Spleen (tissue), 11 donors: ENCODE results near the gene FHIT. TPM values are rescaled to one million over a fixed set of nuclear protein-coding genes. Genes with fewer than 3 reads are reported as not detected.

Experiments used
- DNase-seq: peaks from one replicate; pipeline ENCODE4 v3.0.0-alpha.2; 2020
- H3K27ac ChIP-seq, 8 donors: fragments of 200-600 bp; sonication (generic) in 7 of 8; 1 replicate in 4 of 8; 2 replicates in 4 of 8; pipeline versions ENCODE4 v1.5.0 to v1.8.0; 2016 to 2021; ENCODE audit warnings: inconsistent platforms in 4 of 8, mild to moderate bottlenecking in 4 of 8, moderate library complexity in 1 of 8
- H3K27me3 ChIP-seq, 7 donors: fragments of 200-600 bp; sonication (generic) in 6 of 7; replicated peaks in 1 of 7; 1 replicate in 4 of 7; 2 replicates in 3 of 7; pipeline versions ENCODE4 v1.5.0 to v1.8.0; 2016 to 2021; ENCODE audit warnings: inconsistent platforms in 3 of 7, mild to moderate bottlenecking in 1 of 7
- H3K36me3 ChIP-seq, 6 donors: fragments of 200-600 bp; sonication (generic) in 5 of 6; 1 replicate in 4 of 6; 2 replicates in 2 of 6; pipeline versions ENCODE4 v1.5.0 to v1.8.0; 2016 to 2021; ENCODE audit warnings: inconsistent platforms in 2 of 6
- H3K4me1 ChIP-seq, 6 donors: fragments of 200-600 bp; sonication (generic) in 5 of 6; 1 replicate in 3 of 6; 2 replicates in 3 of 6; pipeline versions ENCODE4 v1.5.0 to v1.8.0; 2016 to 2021; ENCODE audit warnings: inconsistent platforms in 3 of 6
- H3K4me3 ChIP-seq, 8 donors: fragments of 200-600 bp; sonication (generic) in 7 of 8; 1 replicate in 4 of 8; 2 replicates in 4 of 8; pipeline versions ENCODE4 v1.5.0 to v1.8.0; 2016 to 2021; ENCODE audit warnings: inconsistent platforms in 4 of 8, mild to moderate bottlenecking in 4 of 8, moderate library complexity in 2 of 8
- H3K9me3 ChIP-seq, 8 donors: fragments of 200-600 bp; sonication (generic) in 7 of 8; 1 replicate in 4 of 8; 2 replicates in 4 of 8; pipeline versions ENCODE4 v1.5.0 to v1.8.0; 2016 to 2021; ENCODE audit warnings: inconsistent platforms in 4 of 8
- POLR2A ChIP-seq, 3 donors: fragments of 450-650 bp; IDR thresholded peaks; one replicate each; pipeline ENCODE4 v1.5.1; 2017; ENCODE audit warnings: antibody characterized with exemption in 3 of 3, mild to moderate bottlenecking in 1 of 3
- POLR2AphosphoS5 ChIP-seq, 3 donors: sonication (generic); formaldehyde crosslinking; IDR thresholded peaks; one replicate each; pipeline ENCODE4 v1.5.1; 2017; ENCODE audit warnings: antibody characterized with exemption in 3 of 3
- WGBS, 5 donors: extraction: QIAGEN DNeasy Blood & Tissue Kit in 3 of 5; methylation state at CpG; one replicate each; pipeline versions ENCODE4 v1.1.5 to v1.1.7; 2013 to 2018; 5-methylcytosine and 5-hydroxymethylcytosine counted together
- intact Hi-C: fragments of 100-400 bp; cut with DNase I; formaldehyde crosslinking; loops from one replicate; pipeline ENCODE4 v1.15.0; 2023; ENCODE audit warnings: low total_unique reads
- polyA plus RNA-seq, 3 donors: library from polyadenylated mRNA; stranded (reverse); fragments of 200-250 nt; gene quantifications; one replicate each; pipeline ENCODE4 v1.2.1, GENCODE V29; 2013
- total RNA-seq, 7 donors: library from RNA; depleted of rRNA in 3 of 7; stranded (reverse); fragments of >200 nt in 3 of 7; fragmentation: NEBNext Ultra II Directional in 4 of 7; extraction: Animal tissue kit (Norgen Biotek cat#: 25700) in 4 of 7; gene quantifications; one replicate each; pipeline versions ENCODE4 v1.1.0 to v1.2.1, GENCODE V29; 2016 to 2021
- TF ChIP-seq, protein P1 (sequence below), 11 experiments: fragments of 200-600 bp in 7 of 11; fragments of 450-650 bp in 4 of 11; sonication (generic) in 4 of 11; IDR thresholded peaks in 8 of 11; conservative IDR thresholded peaks in 3 of 11; 1 replicate in 7 of 11; 2 replicates in 4 of 11; pipeline versions ENCODE4 v1.4.0 to v1.8.0; 2016 to 2021; ENCODE audit warnings: antibody characterized with exemption in 11 of 11, inconsistent platforms in 4 of 11, mild to moderate bottlenecking in 1 of 11
- donor health status: healthy with polysubstance abuse.
- donor health status: DM: no; HTN: no; CAD: no; lungs with moderate emphysema.
- donor health status: DM: no; HTN: no; CAD: no.
- donor health status: Bipolar disorder and iron deficiency.
- donor health status: healthy.
- donor health status: DM: no; HTN: no; CAD: no.
- donor health status: DM: yes; HTN: yes; CAD: no.

FHIT gene
- total and polyA plus RNA-seq, 10 donors = 4.1 to 23.1 (median 12.2) TPM

DNA sequence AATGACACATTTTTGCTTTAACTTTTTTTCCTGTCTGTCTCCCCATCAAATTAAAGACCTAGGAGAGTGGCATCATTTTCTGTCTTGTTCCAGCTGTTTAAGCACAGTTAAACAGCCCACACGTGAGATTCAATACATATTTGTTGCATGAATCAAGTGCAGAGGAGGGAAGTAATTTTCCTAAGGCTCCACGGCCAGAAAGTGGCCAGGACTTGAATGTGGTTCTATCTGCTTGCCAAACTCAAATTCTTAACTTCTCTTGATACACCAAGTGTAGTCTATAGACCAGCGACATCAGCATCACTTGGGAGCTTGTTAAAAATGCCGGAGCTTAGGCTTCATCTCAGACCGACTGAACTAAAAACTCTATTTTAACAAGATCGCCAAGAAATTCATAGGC lies 1476.6 kb downstream of the FHIT start:
- intact Hi-C loops = no loop called here
- TF ChIP-seq POLR2A (IDR thresholded peaks at IDR 0.05) (no peak), POLR2AphosphoS5 (IDR thresholded peaks at IDR 0.05) (no peak)
- TF ChIP-seq, protein P1, sequence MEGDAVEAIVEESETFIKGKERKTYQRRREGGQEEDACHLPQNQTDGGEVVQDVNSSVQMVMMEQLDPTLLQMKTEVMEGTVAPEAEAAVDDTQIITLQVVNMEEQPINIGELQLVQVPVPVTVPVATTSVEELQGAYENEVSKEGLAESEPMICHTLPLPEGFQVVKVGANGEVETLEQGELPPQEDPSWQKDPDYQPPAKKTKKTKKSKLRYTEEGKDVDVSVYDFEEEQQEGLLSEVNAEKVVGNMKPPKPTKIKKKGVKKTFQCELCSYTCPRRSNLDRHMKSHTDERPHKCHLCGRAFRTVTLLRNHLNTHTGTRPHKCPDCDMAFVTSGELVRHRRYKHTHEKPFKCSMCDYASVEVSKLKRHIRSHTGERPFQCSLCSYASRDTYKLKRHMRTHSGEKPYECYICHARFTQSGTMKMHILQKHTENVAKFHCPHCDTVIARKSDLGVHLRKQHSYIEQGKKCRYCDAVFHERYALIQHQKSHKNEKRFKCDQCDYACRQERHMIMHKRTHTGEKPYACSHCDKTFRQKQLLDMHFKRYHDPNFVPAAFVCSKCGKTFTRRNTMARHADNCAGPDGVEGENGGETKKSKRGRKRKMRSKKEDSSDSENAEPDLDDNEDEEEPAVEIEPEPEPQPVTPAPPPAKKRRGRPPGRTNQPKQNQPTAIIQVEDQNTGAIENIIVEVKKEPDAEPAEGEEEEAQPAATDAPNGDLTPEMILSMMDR (IDR thresholded peaks at IDR 0.05 in 8 of 11, conservative IDR thresholded peaks at IDR 0.05 in 3 of 11) = no peak
- Histone ChIP-seq H3K27me3 (no peaks in the 10 kb centered on the region), H3K27ac (no peak overlapping the region), H3K4me1 (peaks cover 3 to 36% (median 15%) of the 10 kb centered on the region in 6 donors), H3K4me3 (no peak overlapping the region), H3K36me3 (no peaks in the 10 kb centered on the region), H3K9me3 (no peaks in the 10 kb centered on the region)
- 81 to 95% (median 86%) methylated on average over 6 of the region's 6 CpGs for WGBS, 5 donors
- no peak for DNase-seq

- no peaks in the 10 kb centered on the region for H3K36me3 ChIP-seq
- peaks cover 3 to 36% (median 15%) of the 10 kb centered on the region in 6 donors for H3K4me1 ChIP-seq
- 86 to 95% (median 86%) methylated on average over 6 of the region's 6 CpGs for WGBS, 5 donors
- no peaks in the 10 kb centered on the region for H3K27me3 ChIP-seq
- H3K4me3 ChIP-seq = no peak overlapping the region
- TF ChIP-seq POLR2AphosphoS5 (IDR thresholded peaks at IDR 0.05) = no peak
- no peak for TF ChIP-seq POLR2A (IDR thresholded peaks at IDR 0.05)
- TF ChIP-seq, protein P1 (IDR thresholded peaks at IDR 0.05 in 8 of 11, conservative IDR thresholded peaks at IDR 0.05 in 3 of 11) = no peak
- no peaks in the 10 kb centered on the region for H3K9me3 ChIP-seq
- no peak for DNase-seq
- H3K27ac ChIP-seq = no peak overlapping the region
- intact Hi-C loops = no loop called here
Measured at GRCh38 chr3:59774000-59774399, 1477.3 kb downstream of the FHIT start.

DNA sequence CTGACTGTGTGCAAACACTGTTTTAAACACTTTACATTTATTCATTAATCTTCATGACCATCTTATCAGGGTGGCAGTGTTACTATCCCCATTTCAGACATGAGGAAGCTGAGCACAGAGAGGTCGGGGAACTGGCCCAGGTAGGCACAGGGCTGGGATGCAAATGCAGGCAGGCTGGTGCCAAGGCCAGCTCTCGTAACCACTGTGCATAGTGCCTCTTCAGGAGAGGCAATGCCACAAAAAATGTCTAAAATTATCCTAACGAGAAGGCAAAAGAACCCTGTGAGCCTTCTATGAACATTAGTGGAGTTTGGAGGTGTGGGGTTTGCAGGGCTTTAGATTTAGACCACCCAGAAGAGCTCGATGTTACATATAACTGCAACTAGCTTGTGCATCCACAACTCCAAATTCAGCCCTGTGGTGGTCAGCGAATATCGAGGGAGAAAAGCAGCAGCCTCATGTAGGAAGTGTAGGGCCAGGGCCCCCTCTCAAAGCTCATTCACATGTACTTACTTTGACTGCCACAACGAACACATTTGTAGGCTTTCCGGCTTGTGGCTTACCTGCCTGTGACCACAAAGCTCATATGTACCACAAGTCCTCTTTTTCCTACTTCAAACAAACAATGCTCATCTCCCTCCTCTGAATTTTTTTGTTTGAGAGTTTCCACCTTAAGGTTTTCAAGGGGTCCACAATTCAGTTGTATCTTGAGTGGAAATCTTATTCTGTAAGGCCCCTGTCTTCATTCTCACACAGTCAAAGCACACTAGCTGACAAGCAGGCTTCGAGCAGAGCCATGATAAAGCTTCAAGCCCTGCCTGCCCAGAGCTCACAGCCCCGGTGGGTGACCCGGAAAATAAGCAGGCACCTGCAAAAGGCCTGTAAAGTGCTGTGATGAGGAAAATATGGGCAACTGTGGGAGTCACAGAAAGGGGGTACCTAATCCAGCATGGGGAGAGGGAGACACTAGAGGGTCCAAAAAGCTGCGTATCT lies 1478.5 kb downstream of the FHIT start:
- 28 to 50% (median 40%) methylated on average over 12 of the region's 12 CpGs for WGBS, 5 donors
- DNase-seq = peak; percentile 74
- peak overlapping the region in 1 of 8 donors; percentile 21 for H3K27ac ChIP-seq
- no peaks in the 10 kb centered on the region for H3K9me3 ChIP-seq
- H3K36me3 ChIP-seq = no peaks in the 10 kb centered on the region
- H3K27me3 ChIP-seq = no peaks in the 10 kb centered on the region
- TF ChIP-seq, protein P1 (IDR thresholded peaks at IDR 0.05 in 8 of 11, conservative IDR thresholded peaks at IDR 0.05 in 3 of 11) = no peak
- TF ChIP-seq POLR2A (IDR thresholded peaks at IDR 0.05) (no peak), POLR2AphosphoS5 (IDR thresholded peaks at IDR 0.05) (no peak)
- peaks cover 3 to 34% (median 15%) of the 10 kb centered on the region in 6 donors for H3K4me1 ChIP-seq
- intact Hi-C loops = no loop called here
- H3K4me3 ChIP-seq = peak overlapping the region in 1 of 8 donors; percentile 25

GRCh38 chr3:59771768-59772181 lies 1479.5 kb downstream of the FHIT start:
- intact Hi-C loops = no loop called here
- Histone ChIP-seq H3K27me3 (no peaks in the 10 kb centered on the region), H3K9me3 (no peaks in the 10 kb centered on the region), H3K27ac (no peak overlapping the region), H3K4me3 (no peak overlapping the region), H3K4me1 (peaks cover 0 to 27% (median 15%) of the 10 kb centered on the region in 6 donors), H3K36me3 (no peaks in the 10 kb centered on the region)
- no peak for DNase-seq
- TF ChIP-seq POLR2A (IDR thresholded peaks at IDR 0.05) (no peak), POLR2AphosphoS5 (IDR thresholded peaks at IDR 0.05) (no peak)
- TF ChIP-seq, protein P1 (IDR thresholded peaks at IDR 0.05 in 8 of 11, conservative IDR thresholded peaks at IDR 0.05 in 3 of 11) = no peak
- 67 to 77% (median 76%) methylated on average over 3 of the region's 3 CpGs for WGBS, 5 donors
